Transverse colon (tissue), 4 donors: ENCODE results near the gene RBFOX2. TPM values are rescaled to one million over a fixed set of nuclear protein-coding genes. Genes with fewer than 3 reads are reported as not detected.

Experiments
- DNase-seq: peaks from one replicate; pipeline ENCODE4 v3.0.0-alpha.2; 2019
- H3K27ac ChIP-seq, 4 donors: fragments of 200-600 bp; sonication (generic); 2 replicates each; pipeline ENCODE4 v1.5.1; 2016 to 2018; ENCODE audit warnings: inconsistent platforms in 4 of 4
- H3K27me3 ChIP-seq: fragments of 200-600 bp; sonication (generic); 2 replicates; pipeline ENCODE4 v1.5.1; 2017; ENCODE audit warnings: inconsistent platforms
- H3K36me3 ChIP-seq, 4 donors: fragments of 200-600 bp; sonication (generic); 2 replicates each; pipeline ENCODE4 v1.5.1; 2017 to 2019; ENCODE audit warnings: inconsistent platforms in 4 of 4
- H3K4me1 ChIP-seq, 4 donors: fragments of 200-600 bp; sonication (generic); 2 replicates each; pipeline ENCODE4 v1.5.1; 2017 to 2020; ENCODE audit warnings: inconsistent platforms in 4 of 4
- H3K4me3 ChIP-seq, 4 donors: fragments of 200-600 bp; sonication (generic); 1 replicate in 1 of 4; 2 replicates in 3 of 4; pipeline versions ENCODE4 v1.5.1 to v1.6.1; 2017 to 2019; ENCODE audit warnings: inconsistent platforms in 4 of 4
- H3K9me3 ChIP-seq, 2 donors: fragments of 200-600 bp; sonication (generic); 2 replicates each; pipeline ENCODE4 v1.5.1; 2017 to 2019; ENCODE audit warnings: inconsistent platforms in 2 of 2
- CTCF ChIP-seq, 5 experiments: fragments of 200-600 bp in 3 of 5; fragments of 450-650 bp in 2 of 5; sonication (generic) in 3 of 5; IDR thresholded peaks; 1 replicate in 2 of 5; 2 replicates in 3 of 5; pipeline ENCODE4 v1.5.1; 2016 to 2017; ENCODE audit warnings: antibody characterized with exemption in 5 of 5, inconsistent platforms in 3 of 5, mild to moderate bottlenecking in 2 of 5, moderate library complexity in 1 of 5
- EP300 ChIP-seq: sonication (generic); formaldehyde crosslinking; IDR thresholded peaks from one replicate; pipeline ENCODE4 v1.6.1; 2017; ENCODE audit warnings: antibody characterized with exemption, low read depth
- POLR2A ChIP-seq: fragments of 450-650 bp; IDR thresholded peaks from one replicate; pipeline ENCODE4 v1.6.1; 2016; ENCODE audit warnings: antibody characterized with exemption, mild to moderate bottlenecking, moderate library complexity
- POLR2AphosphoS5 ChIP-seq, 3 donors: sonication (generic); formaldehyde crosslinking; IDR thresholded peaks; one replicate each; pipeline ENCODE4 v1.6.1; 2016; ENCODE audit warnings: antibody characterized with exemption in 3 of 3
- WGBS, 2 donors: methylation state at CpG; one replicate each; pipeline ENCODE4 v1.1.5; 2018; ENCODE audit warnings: low coverage in 1 of 2; 5-methylcytosine and 5-hydroxymethylcytosine counted together
- in situ Hi-C, 4 donors: fragments of 200-750 bp; cut with MboI; loops; one replicate each; pipeline versions ENCODE4 v1.15.0 to v1.15.1; 2017; ENCODE audit warnings: low sequenced_read_pairs in 3 of 4, low pct_ligation_motif_present in 1 of 4, low pct_unique_long_range_greater_than_20kb in 1 of 4
- intact Hi-C: fragments of 100-400 bp; cut with DNase I; formaldehyde crosslinking; loops from one replicate; pipeline ENCODE4 v1.15.1; 2023; ENCODE audit warnings: low total_unique reads
- total RNA-seq, 4 donors: library from RNA; depleted of rRNA; stranded (reverse); fragments of >200 nt; gene quantifications; one replicate each; pipeline ENCODE4 v1.1.0, GENCODE V29; 2016

RBFOX2 gene
- total RNA-seq, 4 donors from 2014 or later, result 27.3 to 61.1 (median 43.1) TPM

GRCh38 chr22:35777335-35777975 is 251.2 kb downstream of the RBFOX2 start:
- no peaks in the 10 kb centered on the region for H3K9me3 ChIP-seq
- in situ Hi-C loops, result no loop called here
- DNase-seq, result no peak
- H3K4me1 ChIP-seq, result peaks cover 0 to 9% (median 1%) of the 10 kb centered on the region in 4 donors
- no peak for TF ChIP-seq POLR2AphosphoS5 (IDR thresholded peaks at IDR 0.05)
- no peak for TF ChIP-seq CTCF (IDR thresholded peaks at IDR 0.05)
- TF ChIP-seq POLR2A, result no peak
- no peak for TF ChIP-seq EP300
- no peaks in the 10 kb centered on the region for H3K36me3 ChIP-seq
- WGBS, 2 donors, result 76 to 81% methylated on average over 4 of the region's 4 CpGs
- intact Hi-C loops, result no loop called here
- H3K27ac ChIP-seq, result no peak overlapping the region
- no peak overlapping the region for H3K4me3 ChIP-seq
- H3K27me3 ChIP-seq, result no peaks in the 10 kb centered on the region

GRCh38 chr22:35775339-35775738 is 253.3 kb downstream of the RBFOX2 start:
- Histone ChIP-seq H3K27ac (no peak overlapping the region), H3K36me3 (no peaks in the 10 kb centered on the region), H3K27me3 (no peaks in the 10 kb centered on the region), H3K9me3 (no peaks in the 10 kb centered on the region), H3K4me1 (peaks cover 0 to 9% (median 1%) of the 10 kb centered on the region in 4 donors), H3K4me3 (no peak overlapping the region)
- TF ChIP-seq CTCF (IDR thresholded peaks at IDR 0.05) (no peak), POLR2AphosphoS5 (IDR thresholded peaks at IDR 0.05) (no peak), POLR2A (no peak), EP300 (no peak)
- 82 to 86% methylated on average over 2 of the region's 2 CpGs for WGBS, 2 donors
- no peak for DNase-seq
- intact Hi-C loops, result no loop called here
- in situ Hi-C loops, result no loop called here

GRCh38 chr22:35769974-35770373 is 258.6 kb downstream of the RBFOX2 start:
- Histone ChIP-seq H3K27ac (no peak overlapping the region), H3K9me3 (no peaks in the 10 kb centered on the region), H3K4me3 (no peak overlapping the region), H3K4me1 (no peaks in the 10 kb centered on the region), H3K36me3 (no peaks in the 10 kb centered on the region), H3K27me3 (no peaks in the 10 kb centered on the region)
- no peak for TF ChIP-seq CTCF (IDR thresholded peaks at IDR 0.05)
- no peak for TF ChIP-seq EP300
- no peak for TF ChIP-seq POLR2A
- no peak for TF ChIP-seq POLR2AphosphoS5 (IDR thresholded peaks at IDR 0.05)
- in situ Hi-C loops (no loop called here), intact Hi-C loops (no loop called here)
- DNase-seq, result no peak

GRCh38 chr22:35766654-35767580 is 261.7 kb downstream of the RBFOX2 start:
- Histone ChIP-seq H3K27ac (peak overlapping the region in 3 of 4 donors; percentile 34 to 54 (median 52)), H3K4me1 (no peaks in the 10 kb centered on the region), H3K36me3 (no peaks in the 10 kb centered on the region), H3K27me3 (no peaks in the 10 kb centered on the region), H3K9me3 (no peaks in the 10 kb centered on the region), H3K4me3 (no peak overlapping the region)
- intact Hi-C loops (no loop called here), in situ Hi-C loops (no loop called here)
- TF ChIP-seq POLR2A (no peak), EP300 (no peak), POLR2AphosphoS5 (IDR thresholded peaks at IDR 0.05) (no peak)
- no peak for DNase-seq
- WGBS, 2 donors, result 79 to 80% methylated on average over 10 of the region's 10 CpGs
